Right lung (tissue), 5 donors: ENCODE results near the gene PAPLN. TPM values are rescaled to one million over a fixed set of nuclear protein-coding genes. Genes with fewer than 3 reads are reported as not detected.

ENCODE experiments used
- DNase-seq, 2 donors: peaks; one replicate each; pipeline ENCODE4 v3.0.0-alpha.2; 2013
- polyA plus RNA-seq, 5 donors: library from polyadenylated mRNA; unstranded; fragments of 120-200 nt; gene quantifications; one replicate each; pipeline versions ENCODE4 v1.2.1 to v1.2.3, GENCODE V29; 2013; ENCODE audit warnings: inconsistent platforms in 1 of 5, low replicate concordance in 1 of 5; ENCODE audit not compliant: insufficient read length in 5 of 5, insufficient read depth in 1 of 5

The PAPLN gene
- polyA plus RNA-seq, 5 donors: 7.6 to 15.9 (median 10.2) TPM

DNA sequence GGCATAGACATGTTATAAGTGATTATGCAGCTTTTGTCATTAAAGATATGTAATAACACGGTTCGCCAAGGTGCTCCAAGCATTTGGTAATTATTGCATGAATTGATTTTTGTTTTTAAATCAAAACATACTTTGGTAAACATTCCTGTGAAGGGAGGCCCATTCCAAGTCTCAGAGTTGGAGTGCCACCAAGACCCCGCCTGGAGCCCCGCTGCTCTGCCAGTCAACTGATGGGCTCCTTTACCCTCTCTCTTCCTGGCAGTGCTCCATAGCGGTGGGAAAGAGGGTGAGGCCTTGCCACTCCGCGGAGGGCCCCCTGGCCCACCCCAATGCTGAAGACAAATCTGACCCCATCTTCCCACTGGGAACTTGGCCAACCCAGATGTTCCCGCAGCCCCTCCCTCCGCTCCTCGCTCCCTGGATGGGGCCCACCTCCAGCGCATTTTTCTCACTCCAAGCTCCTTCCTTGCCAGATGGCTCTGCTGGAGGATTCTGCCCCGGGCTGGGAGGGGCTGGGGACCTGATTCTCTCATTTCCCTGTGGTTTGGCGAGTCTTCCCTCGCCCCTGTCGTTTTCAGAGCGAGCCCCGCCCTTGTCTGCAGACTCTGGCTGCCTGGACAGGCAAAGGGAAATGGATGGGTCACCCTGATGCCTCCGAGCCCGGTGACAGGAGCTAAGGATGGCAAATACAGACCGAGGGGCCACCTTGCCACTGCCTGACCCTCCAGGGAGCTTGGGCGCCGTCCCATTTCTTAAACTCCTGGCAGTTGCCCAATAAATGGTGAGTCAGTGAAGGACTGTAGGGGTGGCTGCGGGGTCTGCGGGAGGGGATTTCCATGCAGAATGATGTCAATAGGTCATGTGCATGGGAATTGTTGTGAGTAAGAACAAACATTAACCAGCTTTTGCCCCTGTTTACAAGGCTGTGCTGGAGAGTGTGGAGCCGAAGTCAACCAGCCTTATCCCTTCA lies 9.2 kb upstream of the PAPLN start:
- DNase-seq: no peak

DNA sequence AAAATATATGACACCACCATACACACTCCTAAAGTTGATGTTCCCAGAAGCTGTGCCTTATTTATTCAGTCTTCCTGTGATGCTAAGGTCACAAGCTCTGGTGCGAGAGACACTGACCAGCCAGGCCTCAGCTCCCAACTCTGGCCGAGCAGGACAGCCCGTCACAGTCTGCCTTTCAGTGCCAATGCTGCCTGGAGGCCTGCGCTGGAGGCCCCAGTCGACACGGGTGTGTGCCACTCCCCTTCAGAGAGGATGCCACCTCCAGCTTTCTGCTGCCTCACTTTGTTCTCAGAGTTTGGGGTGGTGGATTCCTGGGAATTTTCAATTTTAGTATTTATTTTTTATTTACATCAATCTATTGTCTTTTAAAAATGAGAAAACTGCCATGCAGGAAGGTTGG lies 7.3 kb upstream of the PAPLN start:
- DNase-seq: no peak

DNA sequence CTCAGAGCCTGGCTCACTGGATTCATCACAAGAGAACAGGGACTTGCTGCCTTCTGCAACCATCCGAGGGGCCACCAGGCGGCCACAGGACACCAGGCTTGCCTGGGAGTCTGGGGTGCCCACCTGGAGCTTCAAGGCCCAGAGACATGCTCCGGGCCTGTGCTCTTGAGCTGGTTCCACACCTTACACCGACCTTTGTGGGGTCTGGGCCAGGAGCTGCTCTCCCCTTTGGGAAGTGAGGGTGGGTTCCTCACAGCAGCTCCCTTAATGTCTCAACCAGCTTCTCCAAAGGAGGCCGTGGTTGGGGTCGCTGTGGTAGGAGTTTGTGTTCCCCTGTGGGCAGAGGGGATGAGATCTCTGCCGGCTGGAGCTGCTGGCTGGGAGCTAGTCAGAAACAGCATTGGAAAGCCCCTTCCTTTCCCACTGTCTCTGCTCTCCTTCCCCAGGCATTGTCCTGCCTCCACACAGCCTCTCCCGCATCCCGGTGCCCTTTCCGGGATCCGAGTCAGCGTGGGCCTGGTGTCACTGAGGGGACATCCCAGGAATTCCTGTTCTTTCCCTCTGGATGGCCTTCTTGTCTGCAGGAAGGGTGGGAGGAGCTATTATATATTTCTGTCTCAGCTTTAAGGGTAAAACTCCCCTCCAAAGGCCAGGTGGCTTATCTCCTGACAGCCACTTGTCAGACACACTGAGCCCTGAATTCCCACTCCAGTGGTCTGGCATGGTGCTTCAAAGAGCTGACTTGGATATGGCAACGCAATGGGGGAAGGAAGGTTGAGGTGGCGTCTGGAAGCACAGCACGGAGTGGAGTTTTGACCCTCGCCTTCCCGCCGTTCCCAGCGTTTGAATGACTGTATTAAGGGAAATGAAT lies 5.1 kb upstream of the PAPLN start:
- DNase-seq: no peak

DNA sequence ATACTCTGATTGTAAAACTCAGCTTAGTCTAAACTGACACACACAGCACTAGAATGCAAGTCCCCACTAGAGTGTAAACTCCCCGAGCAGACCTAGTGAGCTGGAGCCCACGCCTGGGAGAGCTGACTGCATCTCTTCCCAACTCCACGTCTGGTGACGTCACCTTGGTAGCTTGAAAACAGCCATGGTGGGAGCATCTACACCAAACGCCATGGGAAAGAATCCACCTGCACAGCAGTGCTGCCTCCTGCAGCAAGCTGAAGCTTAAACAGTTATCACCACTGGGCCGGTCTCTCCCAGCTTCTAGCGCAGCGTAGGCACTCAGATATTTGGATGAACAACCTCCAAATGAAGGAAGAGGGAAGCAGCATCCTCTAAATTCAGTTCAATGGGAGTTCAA lies 4.3 kb upstream of the PAPLN start:
- DNase-seq: no peak

DNA sequence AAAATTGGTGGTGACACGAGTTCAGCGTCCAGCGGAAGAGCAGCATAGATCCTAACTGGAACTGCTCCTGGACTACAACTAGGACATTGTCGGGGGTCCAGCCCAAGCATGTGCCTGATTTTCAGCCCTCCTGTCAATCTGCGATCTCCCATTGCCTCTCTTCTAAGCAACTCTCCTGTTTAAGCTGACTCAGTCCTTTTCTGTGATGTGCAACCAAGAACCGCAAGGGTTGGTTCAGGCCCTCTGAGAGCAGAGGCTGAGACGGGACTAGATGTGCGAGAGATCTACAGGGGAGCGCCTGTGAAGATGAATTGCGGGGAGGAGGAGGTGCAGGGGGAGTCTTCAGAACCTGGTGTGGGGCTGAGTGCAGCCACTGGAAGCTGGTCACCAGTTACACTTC lies 3.7 kb upstream of the PAPLN start:
- no peak for DNase-seq

DNA sequence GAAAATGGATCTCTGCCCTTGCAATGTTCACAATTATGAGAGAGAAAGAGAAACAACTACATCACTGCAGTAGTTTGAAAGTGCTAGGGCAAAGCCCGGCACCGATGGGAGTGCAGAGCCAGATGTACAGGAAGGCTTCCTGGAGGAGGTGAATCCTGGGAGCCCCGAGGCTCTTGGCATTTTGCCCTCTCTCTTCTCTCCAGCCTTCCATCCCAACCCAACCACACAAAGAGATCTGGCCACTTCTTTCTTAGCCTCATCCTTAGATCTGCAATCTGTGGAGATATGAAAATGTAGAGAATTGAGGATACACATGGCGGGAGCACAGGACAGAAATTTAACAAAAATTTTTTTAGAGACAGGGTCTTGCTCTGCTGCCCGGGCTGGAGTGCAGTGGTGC lies 3.3 kb upstream of the PAPLN start:
- no peak for DNase-seq

DNA sequence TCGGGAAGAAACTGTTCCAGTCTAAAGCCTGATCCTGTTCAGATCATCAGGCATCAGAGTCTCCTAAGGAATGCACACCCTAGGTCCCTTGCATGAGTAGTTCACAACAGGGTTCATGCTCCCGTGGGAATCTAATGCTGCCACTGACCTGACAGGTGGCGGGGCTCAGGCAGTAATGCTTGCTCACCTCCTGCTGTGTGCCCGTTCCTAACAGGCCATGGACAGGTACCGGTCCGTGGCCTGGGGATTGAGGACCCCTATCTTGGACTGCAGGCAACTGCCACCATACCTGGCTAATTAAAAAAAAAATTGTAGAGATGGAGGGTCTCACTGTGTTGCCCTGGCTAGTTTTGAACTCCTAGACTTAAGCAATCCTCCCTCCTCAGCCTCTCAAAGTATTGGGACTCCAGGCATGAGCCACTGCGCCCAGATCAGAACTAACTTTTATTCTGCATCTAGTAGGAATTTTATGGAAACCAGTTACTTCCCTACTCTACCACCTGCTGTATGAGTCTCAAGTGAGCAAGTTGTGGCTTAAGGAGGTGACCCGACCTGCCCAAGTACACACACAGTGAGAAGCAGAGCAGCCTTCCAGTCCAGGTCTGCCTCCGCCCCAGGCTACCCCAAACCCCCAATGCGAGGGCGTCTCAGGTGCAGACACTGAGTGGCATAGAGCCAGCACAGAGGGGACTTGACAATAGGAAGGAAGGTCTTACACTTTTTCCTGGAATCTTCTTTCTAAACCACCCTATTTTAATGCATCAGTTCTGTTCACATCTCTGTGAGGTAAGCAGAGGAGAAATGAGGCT lies 2.5 kb upstream of the PAPLN start:
- DNase-seq: no peak

DNA sequence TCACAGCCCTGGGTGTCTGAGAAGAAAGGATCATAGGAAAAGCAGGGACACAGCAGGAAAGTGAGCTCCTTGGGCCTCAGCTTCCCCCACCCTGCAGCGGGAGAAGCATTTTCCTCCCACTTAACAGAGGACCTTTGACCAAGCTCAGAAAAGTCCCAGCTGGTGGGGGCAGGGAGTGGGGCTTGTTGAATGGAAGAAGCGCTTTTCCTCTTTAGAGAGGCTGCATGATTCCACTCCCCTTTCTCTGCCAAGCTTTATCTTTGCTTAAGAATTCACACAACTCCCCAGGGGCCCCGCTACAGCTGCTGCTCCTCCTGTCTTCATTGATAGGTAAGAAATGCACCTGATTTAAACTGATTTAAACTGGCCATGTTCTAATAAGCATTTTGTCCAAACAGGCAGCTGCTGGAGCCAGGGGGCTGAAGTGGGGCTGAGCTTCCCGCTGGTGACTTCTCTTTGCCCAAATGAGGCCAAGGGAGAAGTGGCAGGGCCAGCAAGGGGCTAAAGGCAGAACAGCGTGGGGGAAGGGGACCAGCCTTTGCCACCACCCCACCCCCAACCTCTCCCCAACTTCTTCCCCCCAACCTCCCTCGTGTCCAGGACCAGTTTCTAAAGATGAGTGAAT lies 1.7 kb upstream of the PAPLN start:
- no peak for DNase-seq

DNA sequence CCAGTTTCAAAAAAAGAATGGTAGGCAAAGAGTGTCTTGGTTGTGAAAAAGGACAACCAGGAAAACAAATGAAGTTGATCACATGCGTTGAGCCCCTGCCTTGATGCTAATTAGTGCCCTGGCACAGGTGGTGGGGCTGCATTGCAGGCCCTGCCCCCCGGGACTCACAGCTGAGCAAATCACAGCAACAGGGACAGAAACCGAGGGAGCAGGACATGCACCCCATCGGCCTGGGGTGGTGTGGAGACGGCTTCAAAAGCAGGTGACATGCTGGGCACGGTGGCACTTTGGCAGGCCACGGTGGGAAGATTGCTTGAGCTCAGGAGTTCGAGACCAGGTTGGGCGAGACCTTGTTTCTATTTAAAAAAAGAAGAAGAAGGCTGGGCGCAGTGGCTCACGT lies 1.1 kb upstream of the PAPLN start:
- DNase-seq: no peak

DNA sequence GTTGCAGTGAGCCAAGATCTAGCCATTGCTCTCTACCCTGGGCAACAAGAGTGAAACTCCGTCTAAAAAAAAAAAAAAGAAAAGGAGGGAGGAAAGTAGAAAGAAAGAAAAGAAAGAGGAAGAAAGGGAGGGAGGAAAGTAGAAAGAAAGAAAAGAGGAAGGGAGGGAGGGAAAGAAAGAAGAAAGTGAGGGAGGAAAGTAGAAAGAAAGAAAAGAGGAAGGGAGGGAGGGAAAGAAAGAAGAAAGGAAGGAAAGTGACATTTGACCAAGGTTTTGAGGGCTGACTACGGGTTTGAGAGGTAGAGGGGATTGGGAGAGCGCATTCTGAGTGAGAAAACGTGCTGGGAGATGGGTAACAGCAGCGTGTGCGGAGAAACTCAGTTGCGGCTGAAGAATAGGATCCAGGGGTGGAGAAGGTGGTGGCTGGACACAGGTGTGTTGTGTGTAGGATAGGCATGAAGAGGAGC lies 521 bp upstream of the PAPLN start:
- DNase-seq: no peak

DNA sequence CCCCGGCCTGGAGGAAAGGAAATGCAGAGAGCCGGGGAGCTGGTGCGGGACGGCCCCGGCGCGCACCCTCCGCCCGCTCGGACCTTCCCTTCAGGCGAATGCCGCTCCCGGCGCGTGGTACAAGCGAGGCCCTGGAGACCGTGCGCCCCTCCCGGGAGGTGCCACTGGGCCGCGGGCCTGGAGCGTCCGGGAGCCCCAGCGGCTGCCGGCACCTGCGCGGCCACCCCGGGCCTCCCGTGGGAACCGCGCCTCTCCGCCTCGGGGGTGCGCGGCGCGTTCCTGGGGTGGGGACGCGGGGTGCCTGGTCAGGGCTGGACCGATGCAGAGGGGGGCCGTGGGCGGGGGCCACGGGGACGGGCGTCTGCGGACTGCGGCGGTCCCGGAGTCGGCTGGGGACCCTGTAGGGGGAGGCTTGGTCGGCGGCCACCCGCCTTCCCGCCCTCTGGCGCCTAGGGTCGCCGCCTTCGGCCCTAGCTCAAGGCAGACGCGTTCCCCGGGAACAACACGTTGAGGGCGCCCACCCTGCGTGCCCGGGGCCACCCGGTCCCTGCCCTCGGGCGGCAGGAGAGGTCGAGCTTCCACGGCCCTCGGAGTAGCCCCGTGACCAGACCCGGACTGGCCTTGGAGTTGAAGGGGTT lies 599 bp downstream of the PAPLN start:
- DNase-seq: no peak

DNA sequence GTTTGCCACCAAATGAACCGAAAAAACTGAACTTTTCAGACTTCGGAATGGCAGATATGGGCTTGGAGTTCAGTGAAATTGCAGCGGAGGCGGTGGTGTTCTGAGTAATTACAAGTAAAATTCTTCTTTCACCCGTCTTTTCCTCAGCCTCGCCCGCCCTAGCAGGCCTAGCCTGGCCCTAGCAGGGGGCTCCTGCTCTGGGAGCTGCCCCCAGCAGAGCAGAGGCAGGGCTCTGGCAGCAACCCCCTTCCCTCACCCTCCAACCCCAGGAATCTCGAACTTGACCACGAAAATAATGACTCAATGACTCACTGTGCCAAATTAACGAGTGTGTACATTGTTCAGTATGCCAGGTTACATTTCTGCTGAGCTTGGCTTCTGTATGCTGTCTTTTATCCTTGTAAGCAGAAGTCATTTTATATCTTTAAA lies 1.1 kb downstream of the PAPLN start:
- DNase-seq: no peak

DNA sequence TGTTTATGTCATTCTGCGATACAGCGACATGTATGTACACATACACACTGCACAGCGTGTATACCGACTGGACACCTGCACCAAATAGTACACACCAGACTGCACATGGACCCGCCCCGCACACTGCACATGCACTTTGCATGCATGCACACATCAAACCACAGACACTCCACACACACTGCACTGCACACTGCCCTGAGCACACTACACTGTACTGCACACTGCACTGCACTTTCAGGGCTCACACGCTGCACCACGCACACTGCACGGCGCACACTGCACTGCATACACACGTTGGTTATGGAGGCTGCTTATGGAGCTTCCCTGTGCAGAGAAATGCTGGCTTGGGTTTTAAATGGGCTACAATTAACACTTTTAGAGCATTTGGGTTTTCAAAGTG lies 1.6 kb downstream of the PAPLN start:
- no peak for DNase-seq

DNA sequence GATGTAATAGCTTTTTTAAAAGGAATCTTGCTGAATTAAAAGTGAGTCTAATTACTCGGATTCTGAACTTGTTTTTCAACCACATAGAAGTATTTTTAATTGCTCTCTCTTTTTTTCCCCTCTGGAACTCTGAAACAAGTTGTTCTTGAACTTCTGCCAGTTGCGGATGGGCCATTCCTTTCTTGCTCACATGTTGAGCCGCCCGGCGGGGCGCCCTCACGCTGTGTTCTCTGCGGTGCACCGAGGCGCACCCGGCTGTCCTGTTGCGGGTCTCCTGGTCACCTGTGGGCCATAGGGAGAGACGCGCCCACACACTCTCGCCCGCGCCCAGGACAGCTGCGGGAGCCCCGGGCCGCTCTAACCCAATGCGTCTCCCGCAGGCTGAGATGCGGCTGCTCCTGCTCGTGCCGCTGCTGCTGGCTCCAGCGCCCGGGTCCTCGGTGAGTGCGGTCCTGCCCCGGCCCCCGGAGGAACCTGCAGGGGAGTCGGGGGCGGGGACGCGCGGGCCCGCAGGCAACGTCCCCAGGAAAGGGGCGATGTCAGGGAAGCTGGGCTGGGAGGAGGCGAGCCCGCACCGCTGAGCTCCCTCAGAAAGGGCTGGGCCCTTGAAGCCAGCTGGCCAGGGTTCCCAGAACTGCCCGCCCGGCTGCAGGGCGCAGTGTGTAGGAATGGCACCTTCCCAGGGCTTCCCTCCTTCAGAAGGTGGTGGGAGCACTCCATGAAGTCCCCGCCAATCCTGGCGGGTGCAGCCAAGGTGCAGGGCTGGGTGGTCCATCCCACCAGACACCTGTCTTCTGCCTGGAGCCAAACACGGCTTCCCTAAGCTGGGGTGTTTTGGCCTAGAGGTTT lies 2.3 kb downstream of the PAPLN start:
- no peak for DNase-seq

DNA sequence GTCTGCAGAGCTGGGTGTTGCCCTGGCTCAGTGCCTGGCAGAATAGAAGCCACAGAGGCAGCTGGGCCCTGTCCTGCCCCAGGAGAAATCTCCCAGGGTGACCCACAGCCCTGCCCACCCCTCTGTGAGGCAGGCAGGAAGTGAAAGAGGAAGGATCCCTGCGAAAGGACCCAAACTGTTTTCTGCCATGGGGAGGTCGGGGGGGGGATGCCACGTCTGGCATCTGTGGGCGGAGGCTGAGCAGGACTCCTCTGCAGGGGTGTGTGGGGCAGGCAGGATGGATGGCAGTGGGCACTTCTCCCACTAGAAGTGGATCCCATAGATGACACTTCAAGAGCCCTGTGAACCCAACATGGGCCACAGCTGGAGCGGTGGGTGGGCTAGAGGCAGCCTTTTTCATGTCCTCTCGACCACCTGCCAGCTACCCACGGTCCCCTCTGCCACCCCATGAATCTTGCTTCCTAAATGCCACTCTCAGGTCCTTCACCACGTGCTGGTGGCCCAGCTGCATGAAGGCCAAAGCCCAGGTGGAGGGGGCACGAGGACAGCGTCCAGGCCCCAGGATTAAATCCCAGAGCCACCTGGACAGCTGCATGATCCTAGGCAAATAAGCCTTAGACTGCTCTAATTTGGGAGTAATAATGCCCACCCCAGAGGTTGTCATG lies 3.6 kb downstream of the PAPLN start:
- no peak for DNase-seq

DNA sequence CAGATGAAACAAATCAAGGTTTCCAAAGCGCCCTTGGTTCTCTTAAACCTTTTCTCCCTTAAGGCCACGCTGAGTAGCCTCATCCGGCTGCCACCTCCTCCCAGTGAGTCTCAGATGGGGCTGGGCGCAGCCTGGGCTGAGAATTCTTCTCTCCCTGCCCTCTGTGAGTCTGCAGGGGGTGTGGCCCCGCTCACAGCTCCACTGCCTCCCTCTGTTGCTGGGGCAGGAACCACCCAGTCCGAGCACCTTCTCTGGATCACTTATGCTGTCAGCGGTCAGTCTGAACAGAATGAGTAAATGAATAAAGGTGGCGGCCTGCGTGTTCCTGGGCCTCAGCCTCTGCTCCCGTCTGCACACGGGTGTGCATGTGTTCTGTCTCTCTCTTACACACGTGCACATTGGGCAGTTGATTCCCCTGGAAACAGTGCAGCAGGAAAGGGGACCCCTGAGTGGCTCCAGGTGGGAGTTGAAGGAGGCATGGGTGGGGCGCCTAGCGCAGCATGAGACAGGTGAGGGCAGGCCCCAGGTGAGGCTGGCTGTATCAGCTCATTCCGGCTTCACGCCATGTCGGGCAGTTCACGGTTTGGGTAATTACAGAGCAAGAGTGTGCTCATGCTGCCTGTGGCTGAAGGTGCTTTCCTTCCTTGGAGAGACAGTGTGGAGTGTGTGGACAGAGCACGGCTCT lies 4.3 kb downstream of the PAPLN start:
- no peak for DNase-seq

DNA sequence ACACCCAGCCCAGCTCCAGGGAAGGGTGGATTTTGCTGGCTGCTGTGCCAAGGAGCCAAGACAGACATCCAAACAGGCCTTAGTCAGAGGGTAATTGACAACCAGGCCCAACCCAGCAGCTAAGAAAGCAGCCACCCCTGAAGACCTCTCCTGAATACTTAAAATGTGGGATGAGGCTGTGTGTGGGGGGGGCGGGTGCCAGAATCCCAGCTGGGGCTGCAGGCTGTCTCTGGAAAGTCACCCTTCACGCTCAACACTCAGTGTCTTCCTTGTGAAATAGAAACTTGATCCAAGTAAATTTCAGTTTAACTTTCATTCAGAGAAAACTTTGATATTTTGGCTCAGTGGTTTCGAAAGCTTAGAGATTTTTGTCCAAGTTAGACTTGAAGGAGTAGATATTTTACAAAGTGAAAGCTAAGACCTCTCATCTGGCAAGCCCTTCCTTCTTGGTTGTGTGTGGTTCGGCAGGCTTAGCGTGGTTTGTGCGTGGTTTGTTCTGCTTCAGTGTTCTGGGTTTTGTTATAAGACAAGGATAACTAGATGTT lies 5.1 kb downstream of the PAPLN start:
- DNase-seq: no peak

DNA sequence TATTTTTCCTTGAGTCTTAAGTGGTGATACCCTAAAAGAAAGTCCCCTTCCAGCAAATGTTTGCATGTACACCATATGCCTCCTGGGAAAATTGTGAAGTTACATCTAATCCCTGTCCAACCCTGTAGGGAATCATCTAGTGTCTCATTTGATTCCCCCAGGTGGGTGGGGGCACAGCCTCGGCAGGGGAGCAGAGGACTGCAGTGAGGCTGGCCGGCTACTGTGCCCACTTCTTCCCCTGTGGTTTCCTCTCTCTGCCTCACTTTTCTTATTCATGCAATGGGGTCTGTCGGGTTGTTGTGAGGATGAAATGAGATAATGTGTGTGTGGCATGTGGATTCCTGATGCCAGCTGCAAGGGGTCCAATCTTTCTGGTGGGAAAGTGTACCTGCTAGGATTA lies 6.0 kb downstream of the PAPLN start:
- no peak for DNase-seq
